GM21515 (cell line): ENCODE measurements around the gene RGS18.
"Not testable (repeated sequence)": the region's sequence is repeated elsewhere in the genome, so short reads cannot be mapped to it uniquely, and the experiment has no call there.

Experiments
- ATAC-seq: cut with Tn5 transposase; IDR thresholded peaks from one replicate; pipeline ENCODE4 v1.9.1; 2021; ENCODE audit not compliant: unreplicated experiment

The RGS18 gene

DNA sequence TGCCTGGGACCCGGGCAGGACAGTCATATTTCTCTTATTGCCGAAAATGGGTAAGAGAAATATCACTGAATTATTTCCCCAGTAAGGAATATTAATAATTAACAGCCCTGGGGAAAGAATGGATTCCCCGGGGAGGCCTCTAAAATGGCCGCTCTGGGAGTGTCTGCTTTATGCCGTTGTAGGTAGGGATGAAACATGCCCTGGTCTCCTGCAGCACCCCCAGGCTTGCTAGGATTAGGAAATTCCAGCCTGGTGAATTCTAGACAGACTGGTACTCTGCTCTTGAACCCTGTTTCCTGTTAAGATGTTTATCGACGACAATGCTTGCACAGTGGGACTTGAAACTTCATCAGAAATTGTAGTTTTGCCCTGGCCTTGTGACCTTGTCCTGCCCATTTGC is 6.7 kb downstream of the RGS18 start:
- not testable (repeated sequence) for ATAC-seq

DNA sequence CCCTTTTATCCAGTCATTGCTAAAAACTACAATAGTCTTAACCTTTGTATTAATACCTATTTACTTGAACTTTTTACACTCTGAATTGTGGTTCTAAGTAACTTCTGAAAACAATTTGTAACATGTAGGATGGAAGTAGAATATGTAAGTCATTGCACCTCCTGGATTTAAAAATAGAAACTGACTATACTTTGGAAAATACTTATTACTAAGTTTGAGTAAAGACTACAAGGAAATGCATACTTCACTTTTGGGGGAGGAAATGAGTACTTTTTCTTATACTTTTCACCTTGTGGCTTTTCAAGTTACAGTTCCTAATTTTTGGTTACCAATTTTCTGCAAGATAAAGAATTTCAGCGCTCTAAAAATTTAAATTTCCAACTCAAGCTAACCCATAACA is 8.7 kb downstream of the RGS18 start:
- no peak for ATAC-seq

DNA sequence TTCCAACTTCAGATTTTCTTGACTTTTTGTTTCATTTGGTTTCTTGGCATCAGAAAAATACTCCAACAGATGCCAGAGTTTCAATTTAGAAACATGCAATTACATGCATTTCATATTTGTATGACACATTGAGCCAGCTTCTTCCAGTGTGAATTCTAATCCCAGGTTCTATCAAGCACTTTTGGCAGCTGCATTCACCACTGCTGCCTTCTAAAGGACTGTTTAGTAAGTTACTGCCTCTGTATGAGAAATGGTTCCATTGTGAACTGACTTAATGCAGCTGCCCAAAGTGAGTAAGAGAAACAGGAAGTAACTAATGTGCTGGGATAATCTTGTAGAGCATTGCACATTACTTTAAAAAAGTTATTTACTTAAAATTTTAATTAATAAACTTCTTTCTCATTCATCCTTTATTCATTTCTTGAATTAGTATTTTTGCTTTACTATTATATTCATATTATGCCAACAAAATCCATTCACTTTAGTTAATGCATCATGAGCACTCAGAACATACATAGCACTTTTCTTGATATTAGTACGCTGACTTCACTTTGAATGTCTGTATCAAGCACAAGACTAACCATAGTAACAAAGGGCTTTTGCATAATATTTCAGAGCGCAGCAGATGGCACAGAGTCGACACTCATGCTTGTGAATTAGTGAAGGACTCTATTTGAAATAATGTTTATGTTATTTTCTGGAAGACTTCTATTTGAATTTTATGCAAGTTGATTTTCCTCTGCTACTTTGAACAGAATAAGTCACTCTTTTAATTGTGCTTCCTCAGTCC is 9.8 kb downstream of the RGS18 start:
- ATAC-seq: no peak

DNA sequence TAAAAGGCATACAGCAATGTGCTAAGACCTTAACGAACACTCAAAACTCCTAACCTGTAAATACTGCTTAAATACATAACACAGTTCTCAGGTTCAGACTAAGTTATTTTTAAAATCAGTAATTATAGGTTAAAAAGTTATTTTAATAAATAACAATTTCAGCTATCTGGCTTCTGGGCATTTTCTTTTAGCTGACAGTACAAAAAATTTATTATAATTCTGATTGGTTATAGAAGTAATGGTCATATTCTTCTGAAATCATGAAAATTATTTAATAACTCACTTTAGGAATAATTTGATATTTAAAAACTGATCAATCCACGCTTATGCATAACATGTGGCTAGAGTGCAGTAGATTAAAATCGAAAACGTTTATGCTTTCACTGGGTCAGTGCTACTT is 10.7 kb downstream of the RGS18 start:
- no peak for ATAC-seq

DNA sequence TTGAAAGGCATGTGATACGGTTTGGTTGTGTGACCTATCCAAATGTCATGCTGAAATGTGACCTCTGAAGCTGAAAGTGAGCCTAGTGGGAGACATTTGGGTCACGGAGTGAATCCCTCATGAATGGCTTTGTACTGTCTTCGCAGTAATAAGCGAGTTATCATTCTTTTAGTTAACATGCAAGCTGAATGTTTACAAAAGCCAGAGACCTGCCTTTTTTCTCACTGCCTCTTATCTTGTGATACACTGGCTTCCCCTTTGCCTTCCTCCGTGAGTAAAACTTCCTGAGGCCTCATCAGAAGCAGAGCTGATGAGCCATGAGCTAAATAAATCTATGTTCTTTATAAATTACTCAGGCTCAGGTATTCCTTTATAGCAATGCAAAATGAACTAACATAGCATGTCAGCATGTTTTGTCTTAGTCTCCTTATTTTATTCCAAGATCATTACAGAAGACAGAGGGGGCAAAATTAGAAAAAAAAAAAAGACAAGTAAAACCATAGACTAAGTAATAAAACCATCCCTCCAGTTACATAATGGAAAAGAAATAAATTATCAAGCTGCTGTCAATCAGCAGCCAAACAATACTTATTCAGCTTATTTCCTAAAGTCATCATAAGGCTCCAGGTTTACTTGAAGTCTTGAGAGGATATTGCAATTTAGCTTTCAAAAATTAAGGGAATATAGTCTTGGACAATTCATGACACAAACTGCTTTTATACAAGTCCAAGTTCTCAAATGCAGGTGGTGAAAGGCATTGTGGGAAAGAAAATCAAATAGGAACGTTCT is 12.1 kb downstream of the RGS18 start:
- no peak for ATAC-seq

DNA sequence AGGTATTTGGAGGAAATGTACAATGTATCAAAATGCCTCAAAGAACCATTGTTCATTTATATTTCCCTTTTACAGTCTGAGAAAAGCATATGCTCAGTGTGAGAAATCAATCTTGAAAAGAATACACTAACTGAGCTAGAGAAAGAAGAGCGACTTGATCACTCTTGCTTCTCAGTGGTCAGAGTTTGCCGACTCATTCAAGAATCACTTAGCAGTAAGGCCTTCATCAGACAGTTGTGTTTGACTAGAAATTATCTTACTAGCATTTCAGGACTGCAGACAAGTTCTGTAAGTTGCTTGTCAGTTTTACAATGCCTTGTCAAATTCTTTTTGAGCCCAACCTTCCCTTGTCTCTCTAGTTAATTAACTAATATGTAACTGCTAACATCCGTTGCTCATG is 12.9 kb downstream of the RGS18 start:
- ATAC-seq: no peak

DNA sequence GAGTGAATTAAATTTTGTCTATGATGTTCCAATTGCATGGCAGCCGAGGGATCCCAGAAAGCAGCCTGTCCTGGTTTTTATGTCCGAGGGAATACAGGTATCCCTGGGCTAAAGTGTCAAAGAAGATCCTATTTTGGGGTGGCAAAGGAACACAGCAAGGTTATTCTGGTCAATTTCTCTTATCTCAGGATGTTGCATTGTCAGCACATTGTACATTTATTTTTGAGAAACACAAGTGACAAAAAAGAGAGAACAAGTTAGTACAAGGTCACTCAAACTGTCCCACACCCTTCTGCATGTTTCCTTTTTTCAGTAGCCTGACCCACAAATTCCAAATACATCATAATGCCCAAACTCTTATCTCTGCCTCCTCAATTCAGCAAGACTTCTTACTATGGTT is 17.7 kb downstream of the RGS18 start:
- ATAC-seq: no peak

DNA sequence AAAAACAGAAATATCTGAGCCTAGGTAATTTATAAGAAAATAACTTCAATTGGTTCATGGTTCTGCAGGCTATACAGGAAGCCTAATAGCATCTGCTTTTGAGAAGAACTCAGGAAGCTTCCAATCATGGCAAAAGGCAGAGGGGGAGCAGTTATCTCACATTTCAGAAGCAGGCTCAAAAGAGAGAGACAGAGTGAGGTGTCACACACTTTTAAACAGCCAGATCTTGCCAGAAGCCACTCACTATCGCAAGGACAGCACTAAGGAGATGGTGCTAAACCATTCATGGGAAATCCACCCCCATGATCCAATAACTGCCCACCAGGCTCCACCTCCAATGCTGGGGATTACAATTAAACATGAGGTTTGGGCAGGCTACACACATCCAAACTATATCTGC is 25.5 kb downstream of the RGS18 start:
- no peak for ATAC-seq

DNA sequence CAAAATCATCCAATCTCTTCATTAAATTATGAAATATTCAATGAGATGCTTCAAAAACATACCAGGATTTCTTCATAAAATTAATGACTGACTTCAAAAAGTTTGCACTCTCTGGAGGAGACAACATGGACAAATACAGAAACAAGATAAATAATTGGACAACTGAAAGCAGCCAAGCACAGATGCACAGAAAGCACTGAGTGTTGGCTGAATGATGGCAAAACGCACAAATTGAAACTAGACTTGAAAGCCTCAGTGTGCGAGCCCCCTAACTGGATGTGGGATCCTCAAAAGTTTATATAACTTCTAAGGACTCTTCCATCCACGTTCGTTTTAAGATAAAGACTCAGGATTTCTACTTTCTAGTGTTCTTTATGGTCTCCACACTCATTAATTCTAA is 27.9 kb downstream of the RGS18 start:
- ATAC-seq: no peak

DNA sequence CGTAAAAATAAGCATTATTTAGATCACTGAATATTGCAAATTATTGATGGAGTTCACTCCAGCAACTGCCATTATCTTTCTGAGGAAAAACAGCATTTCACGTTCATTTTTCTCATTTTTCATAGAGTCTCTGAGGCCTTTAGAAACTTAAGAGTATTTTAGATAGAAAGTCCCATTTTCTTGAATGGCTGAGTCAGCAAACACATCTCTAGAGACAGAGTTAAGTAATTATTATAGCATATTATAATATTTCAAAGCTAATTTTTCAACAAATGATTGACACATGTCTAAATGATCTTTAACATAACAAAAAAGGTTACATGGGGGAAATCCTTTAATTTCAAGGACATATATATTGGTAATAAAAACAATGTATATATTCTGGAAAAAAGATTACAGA is 31.8 kb downstream of the RGS18 start:
- ATAC-seq: no peak

DNA sequence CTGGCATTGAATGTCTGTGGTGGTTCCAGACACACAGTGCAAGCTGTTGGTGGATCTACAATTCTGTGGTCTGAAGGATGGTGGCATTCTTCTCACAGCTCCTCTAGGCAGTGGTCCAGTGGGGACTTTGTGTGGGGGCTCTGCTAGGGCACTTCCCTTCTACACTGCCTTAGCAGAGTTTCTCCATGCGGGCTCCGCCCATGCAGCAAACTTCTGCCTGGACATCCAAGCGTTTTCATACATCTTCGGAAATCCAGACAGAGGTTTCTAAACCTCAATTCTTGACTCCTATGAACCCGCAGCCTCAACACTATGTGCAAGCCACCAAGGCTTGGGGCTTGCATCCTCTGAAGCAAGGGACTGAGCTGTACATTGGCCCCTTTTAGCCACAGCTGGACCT is 43.0 kb downstream of the RGS18 start:
- ATAC-seq: no peak

DNA sequence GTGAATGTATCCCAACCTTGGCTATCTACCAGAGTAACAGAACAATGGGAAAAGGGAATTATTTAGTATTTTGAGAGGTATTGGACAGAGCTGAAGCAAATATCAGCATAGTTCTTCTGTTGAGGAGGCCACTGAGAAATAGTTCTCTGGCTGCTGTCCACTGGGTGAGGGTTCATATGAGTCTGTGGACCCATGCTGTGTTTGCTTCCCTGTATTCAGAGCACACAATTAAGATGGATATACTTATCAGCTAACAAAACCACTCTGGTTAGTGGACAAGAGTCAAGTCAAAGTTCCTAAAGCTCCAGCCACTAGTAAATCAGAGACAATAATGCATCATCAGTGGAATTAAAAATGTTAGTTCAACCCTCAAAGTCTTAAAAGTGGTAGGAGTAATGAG is 66.1 kb downstream of the RGS18 start:
- no peak for ATAC-seq

DNA sequence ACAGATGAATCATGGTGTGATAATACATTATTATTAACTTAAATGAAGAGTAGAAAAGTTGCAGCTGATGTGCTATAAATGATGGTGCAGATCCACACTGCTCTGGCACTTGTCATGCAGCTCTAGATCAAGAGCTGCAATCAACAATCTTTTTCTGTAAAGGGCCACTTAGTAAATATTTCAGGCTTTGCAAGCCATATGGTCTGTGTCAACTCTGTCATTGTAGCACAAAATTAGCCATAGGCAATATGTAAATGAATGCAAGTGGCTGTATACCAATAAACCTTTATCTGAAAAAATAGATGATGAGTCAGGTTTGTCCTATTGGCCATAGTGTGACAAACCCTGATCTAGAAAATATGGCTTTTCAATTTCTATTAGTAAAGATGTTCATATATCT is 66.6 kb downstream of the RGS18 start:
- ATAC-seq: no peak

DNA sequence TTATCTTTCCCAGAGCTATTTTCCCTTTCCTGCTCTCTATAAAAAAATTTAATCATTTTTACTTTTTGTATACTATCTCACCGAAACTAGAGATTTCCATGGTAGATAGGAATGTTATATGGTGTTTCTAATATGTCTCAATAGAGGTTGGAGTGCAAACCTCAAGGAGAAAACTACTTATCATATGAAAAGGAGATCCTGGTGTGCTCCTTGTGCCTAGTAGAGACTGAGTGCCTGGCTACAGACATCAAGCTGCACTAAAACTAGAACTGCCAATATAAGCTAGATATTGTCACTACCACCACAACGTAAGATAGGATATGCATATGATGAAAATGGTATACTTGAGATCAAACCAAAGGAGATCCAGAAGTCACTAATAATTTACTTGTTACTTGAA is 67.0 kb downstream of the RGS18 start:
- ATAC-seq: no peak

DNA sequence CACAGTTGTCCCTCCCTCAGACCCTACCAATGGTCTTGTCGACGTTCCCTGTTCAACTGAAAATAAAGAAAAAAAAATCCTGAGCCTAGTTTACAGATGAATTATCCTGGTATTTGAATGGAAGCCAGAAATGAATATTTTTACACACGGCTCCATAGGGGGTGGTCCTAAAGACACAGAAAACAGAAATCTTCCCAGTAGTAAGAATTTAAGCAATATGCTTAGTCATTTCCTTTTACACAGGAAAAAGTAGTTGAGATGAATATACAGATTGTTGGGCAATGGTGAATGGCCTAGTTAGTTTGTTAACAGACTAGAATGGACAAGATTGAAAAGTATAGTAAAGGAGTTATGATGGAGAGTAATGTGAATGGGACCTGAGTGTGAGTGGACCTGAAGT is 67.4 kb downstream of the RGS18 start:
- ATAC-seq: no peak

DNA sequence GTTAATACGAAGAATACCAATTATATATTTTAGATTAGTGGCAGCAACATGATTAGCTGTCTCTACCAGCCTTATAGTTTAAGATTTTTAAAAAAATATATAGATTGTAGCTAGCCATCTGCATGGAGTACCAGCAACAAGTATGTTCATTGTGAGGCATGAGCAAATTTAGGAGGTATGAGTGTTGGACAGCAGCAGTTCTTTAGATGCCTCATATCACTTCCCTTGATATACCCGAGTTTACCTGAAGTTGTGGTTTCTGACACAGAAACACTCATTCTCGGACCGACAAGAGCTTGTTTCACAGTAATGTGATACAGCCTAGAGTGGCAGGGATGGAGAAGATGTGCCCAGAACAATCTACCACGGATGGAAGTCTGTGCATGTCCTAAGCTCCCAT is 69.1 kb downstream of the RGS18 start:
- no peak for ATAC-seq

DNA sequence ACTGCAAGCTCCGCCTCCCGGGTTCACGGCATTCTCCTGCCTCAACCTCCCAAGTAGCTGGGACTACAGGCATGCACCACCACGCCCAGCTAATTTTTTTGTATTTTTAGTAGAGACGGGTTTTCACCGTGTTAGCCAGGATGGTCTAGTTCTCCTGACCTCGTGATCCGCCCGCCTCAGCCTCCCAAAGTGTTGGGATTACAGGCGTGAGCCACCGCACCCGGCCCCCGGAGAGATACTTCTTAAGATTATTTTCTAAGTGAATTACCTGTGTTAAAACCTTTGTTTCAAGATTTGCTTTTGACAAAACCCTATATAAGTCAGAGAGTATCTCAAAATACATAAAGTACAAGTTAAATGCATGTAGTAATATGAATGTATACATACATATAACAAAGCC is 69.7 kb downstream of the RGS18 start:
- ATAC-seq: not testable (repeated sequence)

DNA sequence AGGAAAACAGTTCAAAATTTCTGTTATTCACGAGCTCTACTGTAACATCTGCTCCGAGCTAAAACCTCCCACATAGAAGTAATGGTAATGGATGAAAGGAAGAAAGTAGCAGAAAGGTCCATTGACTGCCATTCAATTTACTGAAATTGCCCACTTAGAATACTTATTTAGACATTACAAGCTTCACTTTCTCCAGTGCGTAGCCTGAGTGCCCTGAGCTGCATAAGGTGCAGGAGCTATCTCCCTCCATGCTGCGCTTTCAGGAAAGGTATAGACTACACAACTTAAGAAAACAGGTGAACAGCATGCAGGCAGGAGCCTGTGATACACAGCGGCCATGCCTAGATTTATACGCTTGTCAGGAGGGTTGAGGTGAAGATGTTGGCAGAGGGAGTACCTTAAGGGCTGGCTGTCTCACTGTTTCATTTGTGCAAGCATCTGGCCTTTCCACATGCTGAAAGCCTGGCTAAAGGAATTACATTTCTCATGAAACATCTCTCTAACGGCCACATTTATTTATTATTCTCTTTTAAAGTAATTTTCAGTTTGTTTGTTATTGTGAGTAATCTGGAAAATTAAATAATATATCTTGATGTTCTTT is 74.7 kb downstream of the RGS18 start:
- ATAC-seq: no peak

DNA sequence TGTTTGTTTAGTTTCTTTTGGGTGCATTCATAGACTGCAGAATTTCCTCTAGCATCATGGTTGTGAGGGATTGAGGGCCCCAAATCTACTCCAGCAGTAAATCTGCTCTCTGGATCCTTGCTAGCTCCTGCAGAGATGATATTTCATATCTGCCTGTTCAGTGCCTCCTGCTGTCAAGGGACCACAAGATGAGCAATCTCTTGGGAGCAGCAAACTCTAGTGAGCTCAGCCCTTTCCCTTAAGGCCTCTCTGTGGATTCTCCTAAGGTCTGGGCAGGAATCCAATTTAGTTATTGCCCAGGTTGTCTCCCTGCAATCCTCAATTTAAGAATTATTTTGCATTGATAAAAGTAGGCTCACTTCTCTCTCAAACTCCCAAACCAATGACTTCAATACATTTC is 76.9 kb downstream of the RGS18 start:
- no peak for ATAC-seq
